ENCODE data around the gene SIRT5. TPM values are rescaled to one million over a fixed set of nuclear protein-coding genes. Genes with fewer than 3 reads are reported as not detected.
A peak's percentile ranks its signal among the peaks of the same experiment; 100 is the strongest.

Gene SIRT5
- total and polyA plus RNA-seq, 7 experiments from 2014 or later, result 8.8 to 25.7 (median 14.6) TPM

GRCh38 chr6:13600036-13600435 is 25.6 kb downstream of the SIRT5 start:
- ATAC-seq, result no peak
- DNase-seq, result no peak
- Mint-ChIP-seq H3K4me1 (peaks cover 0 to 3% (median 0%) of the 10 kb centered on the region in 7 donors), H3K27me3 (no peaks in the 10 kb centered on the region), H3K27ac (no peak overlapping the region), H3K9me3 (no peaks in the 10 kb centered on the region), H3K36me3 (peaks cover 7 to 49% (median 26%) of the 10 kb centered on the region in 5 donors), H3K4me3 (no peak overlapping the region)
- peaks cover 4 to 54% (median 6%) of the 10 kb centered on the region in 3 experiments for H3K36me3 ChIP-seq (ENCODE audit: control insufficient read depth in 2 of 3, insufficient read depth in 3 of 3, low read length in 3 of 3)
- ChIA-PET POLR2A (interaction anchor here (1.5 kb wide), 1 partner anchor 15 kb away, joined by 5 read pairs; the partner anchor contains the start of gene NOL7), CTCF (no interaction called here)
- no peak overlapping the region for H3K4me3 ChIP-seq (ENCODE audit: low read length)
- no peaks in the 10 kb centered on the region for H3K4me1 ChIP-seq (ENCODE audit: control insufficient read depth in 2 of 2, insufficient read depth in 2 of 2, low read length in 2 of 2)
- intact Hi-C loops (cut with micrococcal nuclease), result no loop called here
- no peaks in the 10 kb centered on the region for H3K9me3 ChIP-seq (ENCODE audit: control insufficient read depth in 2 of 3, low read length in 3 of 3)
- H3K27me3 ChIP-seq (ENCODE audit: control insufficient read depth in 2 of 2, insufficient read depth in 2 of 2, low read length in 2 of 2), result no peaks in the 10 kb centered on the region
- no peak overlapping the region for H3K27ac ChIP-seq (ENCODE audit: low read depth, low read length)

DNA sequence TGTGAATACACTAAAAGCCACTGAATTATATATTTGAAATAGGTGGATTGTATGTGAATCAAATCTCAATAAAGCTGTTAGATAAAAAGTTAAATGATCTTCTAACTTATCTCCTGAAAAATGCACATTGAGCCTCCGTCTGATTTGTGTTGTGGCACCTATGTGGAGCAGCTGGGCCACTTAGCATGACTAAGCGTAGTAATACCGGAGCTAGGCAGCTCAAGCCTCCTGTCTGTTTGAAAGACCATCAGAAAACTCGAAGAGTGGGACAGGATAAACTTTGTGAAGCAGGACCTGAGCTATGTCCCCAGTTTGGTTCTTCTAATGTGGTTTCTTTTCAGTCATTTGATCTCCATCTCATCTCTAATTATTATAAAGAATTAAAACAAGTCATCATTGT is 29.7 kb downstream of the SIRT5 start:
- ATAC-seq (no peak), DNase-seq (no peak)
- Mint-ChIP-seq H3K9me3 (no peaks in the 10 kb centered on the region), H3K27ac (no peak overlapping the region), H3K4me3 (no peak overlapping the region), H3K27me3 (no peaks in the 10 kb centered on the region), H3K36me3 (peaks cover 0 to 39% (median 24%) of the 10 kb centered on the region in 5 donors), H3K4me1 (peaks cover 0 to 3% (median 0%) of the 10 kb centered on the region in 7 donors)
- intact Hi-C loops (cut with micrococcal nuclease), result no loop called here
- no peaks in the 10 kb centered on the region for H3K27me3 ChIP-seq (ENCODE audit: control insufficient read depth in 2 of 2, insufficient read depth in 2 of 2, low read length in 2 of 2)
- H3K36me3 ChIP-seq (ENCODE audit: control insufficient read depth in 2 of 3, insufficient read depth in 3 of 3, low read length in 3 of 3), result peaks cover 0 to 28% (median 0%) of the 10 kb centered on the region in 3 experiments
- H3K9me3 ChIP-seq (ENCODE audit: control insufficient read depth in 2 of 3, low read length in 3 of 3), result no peaks in the 10 kb centered on the region
- H3K27ac ChIP-seq (ENCODE audit: low read depth, low read length), result no peak overlapping the region
- H3K4me3 ChIP-seq (ENCODE audit: low read length), result no peak overlapping the region
- POLR2A ChIA-PET, result interaction anchor here (0.8 kb wide), 1 partner anchor 162 kb away, joined by 3 read pairs; no protein-coding TSS in a partner anchor
- H3K4me1 ChIP-seq (ENCODE audit: control insufficient read depth in 2 of 2, insufficient read depth in 2 of 2, low read length in 2 of 2), result no peaks in the 10 kb centered on the region
- CTCF ChIA-PET, result interaction anchor here (1.3 kb wide), 1 partner anchor 11 kb away, joined by 4 read pairs; the partner anchor contains the start of gene NOL7

DNA sequence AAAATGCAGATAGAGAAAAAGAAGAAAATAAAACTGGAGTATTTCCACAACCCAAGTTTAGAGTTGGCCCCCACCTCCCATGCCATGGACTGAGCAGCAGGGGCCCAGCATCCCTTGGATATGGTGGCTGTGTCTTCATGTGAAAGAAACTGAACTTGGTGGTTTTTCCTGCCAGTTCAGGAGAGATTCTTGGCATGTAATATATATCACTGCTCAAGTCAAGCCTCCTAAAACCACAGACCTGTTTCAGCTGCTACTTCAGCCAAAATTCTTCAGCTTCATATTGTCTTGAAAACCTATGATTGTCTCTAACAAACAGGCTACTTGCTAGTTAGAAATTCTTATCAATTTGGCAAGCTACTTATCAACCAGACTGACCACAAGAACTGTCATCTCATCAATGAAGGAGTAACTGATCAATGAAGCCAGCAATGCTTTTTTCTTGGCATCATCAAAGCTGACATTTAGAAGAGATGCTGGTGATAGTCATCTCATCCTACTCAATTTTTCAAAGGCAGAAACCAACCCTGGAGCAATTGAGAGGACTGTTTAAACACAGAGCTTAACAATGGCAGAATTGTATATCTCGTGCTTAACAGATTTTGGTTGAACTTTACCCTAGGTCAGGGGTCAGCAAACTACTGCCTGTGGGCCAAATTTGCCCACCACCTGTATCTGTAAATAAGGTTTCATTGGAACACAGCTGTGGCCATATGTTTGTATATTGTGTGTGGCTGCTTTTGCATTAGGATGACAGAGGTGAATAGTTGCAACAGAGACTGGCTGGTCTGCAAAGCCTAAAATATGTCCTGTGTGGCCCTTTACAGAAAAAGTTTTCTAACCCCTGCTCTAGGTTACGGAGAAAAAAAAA is 30.4 kb downstream of the SIRT5 start:
- no peak overlapping the region for H3K27ac Mint-ChIP-seq
- no peak overlapping the region for H3K27ac ChIP-seq (ENCODE audit: low read depth, low read length)
- H3K4me3 ChIP-seq (ENCODE audit: low read length), result no peak overlapping the region
- H3K36me3 Mint-ChIP-seq, result peaks cover 0 to 35% (median 21%) of the 10 kb centered on the region in 5 donors
- peaks cover 0 to 3% (median 0%) of the 10 kb centered on the region in 7 donors for H3K4me1 Mint-ChIP-seq
- DNase-seq (no peak), ATAC-seq (no peak)
- H3K4me3 Mint-ChIP-seq, result no peak overlapping the region
- H3K4me1 ChIP-seq (ENCODE audit: control insufficient read depth in 2 of 2, insufficient read depth in 2 of 2, low read length in 2 of 2), result no peaks in the 10 kb centered on the region
- H3K27me3 ChIP-seq (ENCODE audit: control insufficient read depth in 2 of 2, insufficient read depth in 2 of 2, low read length in 2 of 2), result no peaks in the 10 kb centered on the region
- ChIA-PET CTCF (interaction anchor here (1.3 kb wide), 1 partner anchor 11 kb away, joined by 4 read pairs; the partner anchor contains the start of gene NOL7), POLR2A (interaction anchor here (0.6 to 2.3 kb wide), 4 partner anchors 10 to 948 kb away, joined by 3 to 12 read pairs (median 3); partner anchors contain the start of gene NOL7)
- intact Hi-C loops (cut with micrococcal nuclease), result no loop called here
- no peaks in the 10 kb centered on the region for H3K9me3 Mint-ChIP-seq
- H3K9me3 ChIP-seq (ENCODE audit: control insufficient read depth in 2 of 3, low read length in 3 of 3), result no peaks in the 10 kb centered on the region
- H3K36me3 ChIP-seq (ENCODE audit: control insufficient read depth in 2 of 3, insufficient read depth in 3 of 3, low read length in 3 of 3), result peaks cover 0 to 28% (median 0%) of the 10 kb centered on the region in 3 experiments
- H3K27me3 Mint-ChIP-seq, result no peaks in the 10 kb centered on the region

DNA sequence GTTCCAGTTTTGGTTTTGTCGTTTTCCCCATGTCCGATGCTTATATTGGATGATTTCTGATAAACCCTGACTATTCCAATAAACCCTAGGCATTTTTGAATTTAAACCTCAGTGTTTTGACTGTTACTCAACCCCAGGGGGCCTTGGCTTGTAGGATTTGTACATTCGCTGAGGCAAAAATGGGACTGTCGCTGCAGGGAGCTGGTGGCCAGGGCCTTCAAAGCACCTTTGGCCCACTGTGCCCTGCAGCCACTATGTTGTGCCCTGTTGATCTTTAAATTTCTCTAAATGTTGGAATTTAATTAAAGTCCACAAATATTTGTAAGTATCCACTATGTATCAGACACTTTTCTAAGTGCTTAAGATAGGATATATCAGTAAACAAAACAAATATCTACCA is 31.2 kb downstream of the SIRT5 start:
- no peaks in the 10 kb centered on the region for H3K27me3 Mint-ChIP-seq
- peak overlapping the region in 2 of 9 donors; percentile 44 to 67 for H3K27ac Mint-ChIP-seq
- no peak for DNase-seq
- ChIA-PET CTCF (no interaction called here), POLR2A (interaction anchor here (0.6 to 2.3 kb wide), 3 partner anchors 9 to 949 kb away, joined by 3 to 12 read pairs (median 3); partner anchors contain the start of gene NOL7)
- H3K36me3 ChIP-seq (ENCODE audit: control insufficient read depth in 2 of 3, insufficient read depth in 3 of 3, low read length in 3 of 3), result peaks cover 0 to 26% (median 0%) of the 10 kb centered on the region in 3 experiments
- no peaks in the 10 kb centered on the region for H3K4me1 ChIP-seq (ENCODE audit: control insufficient read depth in 2 of 2, insufficient read depth in 2 of 2, low read length in 2 of 2)
- intact Hi-C loops (cut with micrococcal nuclease), result no loop called here
- H3K9me3 Mint-ChIP-seq, result no peaks in the 10 kb centered on the region
- H3K36me3 Mint-ChIP-seq, result peaks cover 0 to 29% (median 19%) of the 10 kb centered on the region in 5 donors
- H3K27ac ChIP-seq (ENCODE audit: low read depth, low read length), result no peak overlapping the region
- no peak overlapping the region for H3K4me3 ChIP-seq (ENCODE audit: low read length)
- H3K4me3 Mint-ChIP-seq, result no peak overlapping the region
- ATAC-seq, result no peak
- no peaks in the 10 kb centered on the region for H3K27me3 ChIP-seq (ENCODE audit: control insufficient read depth in 2 of 2, insufficient read depth in 2 of 2, low read length in 2 of 2)
- no peaks in the 10 kb centered on the region for H3K9me3 ChIP-seq (ENCODE audit: control insufficient read depth in 2 of 3, low read length in 3 of 3)
- peaks cover 0 to 5% (median 0%) of the 10 kb centered on the region in 7 donors for H3K4me1 Mint-ChIP-seq

GRCh38 chr6:13611715-13612114 is 37.3 kb downstream of the SIRT5 start:
- no peaks in the 10 kb centered on the region for H3K9me3 ChIP-seq (ENCODE audit: control insufficient read depth in 2 of 3, low read length in 3 of 3)
- ATAC-seq (no peak), DNase-seq (no peak)
- Mint-ChIP-seq H3K9me3 (peaks cover 0 to 4% (median 0%) of the 10 kb centered on the region in 11 donors), H3K4me3 (peak overlapping the region in 1 of 10 donors; percentile 64), H3K27me3 (peaks cover 0 to 2% (median 0%) of the 10 kb centered on the region in 5 donors), H3K36me3 (peaks cover 0 to 6% (median 4%) of the 10 kb centered on the region in 5 donors), H3K27ac (peak overlapping the region in 7 of 9 donors; percentile 14 to 61 (median 44)), H3K4me1 (peaks cover 15 to 40% (median 33%) of the 10 kb centered on the region in 7 donors)
- H3K4me1 ChIP-seq (ENCODE audit: control insufficient read depth in 2 of 2, insufficient read depth in 2 of 2, low read length in 2 of 2), result peaks cover 8 to 16% of the 10 kb centered on the region in 2 donors
- H3K36me3 ChIP-seq (ENCODE audit: control insufficient read depth in 2 of 3, insufficient read depth in 3 of 3, low read length in 3 of 3), result peaks cover 0 to 7% (median 3%) of the 10 kb centered on the region in 3 experiments
- H3K4me3 ChIP-seq (ENCODE audit: low read length), result no peak overlapping the region
- peak overlapping the region; percentile 22 for H3K27ac ChIP-seq (ENCODE audit: low read depth, low read length)
- no peaks in the 10 kb centered on the region for H3K27me3 ChIP-seq (ENCODE audit: control insufficient read depth in 2 of 2, insufficient read depth in 2 of 2, low read length in 2 of 2)
- intact Hi-C loops (cut with micrococcal nuclease), result loop anchor here in 1 of 2 donors (10.0 kb wide), 1 partner anchor 127 kb away; the partner anchor contains the start of gene GFOD1
- CTCF ChIA-PET, result interaction anchor here (0.6 kb wide), 2 partner anchors 24 to 178 kb away, joined by 4 to 7 read pairs; no protein-coding TSS in a partner anchor
- POLR2A ChIA-PET, result interaction anchor here (0.6 to 1.0 kb wide), 2 partner anchors 8 to 122 kb away, joined by 3 to 4 read pairs; no protein-coding TSS in a partner anchor

DNA sequence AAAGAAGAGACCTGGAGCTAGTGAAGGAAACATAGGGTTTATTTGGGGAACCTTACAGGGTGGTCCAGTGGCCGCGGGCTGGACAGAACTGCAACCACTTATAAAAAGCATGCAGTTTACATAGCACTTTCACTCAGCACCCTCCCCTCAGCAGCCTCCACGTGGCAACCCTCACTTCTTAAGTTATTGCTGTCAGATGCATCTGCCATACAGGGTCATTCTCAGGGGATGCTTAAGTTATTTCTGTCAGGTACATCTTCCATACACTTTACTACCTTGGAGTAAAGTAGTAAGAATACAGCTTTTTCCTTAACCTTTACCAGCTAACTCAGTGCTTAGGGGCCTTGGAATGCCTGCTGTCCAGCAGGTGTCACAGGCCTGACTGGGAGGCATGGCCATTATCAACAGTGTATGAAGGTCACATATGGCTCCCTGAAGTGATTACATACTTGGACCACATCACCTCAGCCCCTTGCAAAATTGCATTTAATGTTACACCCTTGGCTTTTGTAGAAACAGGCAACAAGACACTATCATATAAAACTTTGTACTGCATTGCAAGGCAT is 38.7 kb downstream of the SIRT5 start:
- no peak for ATAC-seq
- Mint-ChIP-seq H3K27me3 (peaks cover 0 to 2% (median 0%) of the 10 kb centered on the region in 5 donors), H3K36me3 (peaks cover 6 to 12% (median 11%) of the 10 kb centered on the region in 5 donors), H3K4me1 (peaks cover 25 to 50% (median 43%) of the 10 kb centered on the region in 7 donors), H3K27ac (peak overlapping the region in 2 of 9 donors; percentile 85 to 93), H3K4me3 (peak overlapping the region in 8 of 10 donors; percentile 9 to 98 (median 60)), H3K9me3 (peaks cover 0 to 4% (median 0%) of the 10 kb centered on the region in 11 donors)
- no peaks in the 10 kb centered on the region for H3K27me3 ChIP-seq (ENCODE audit: control insufficient read depth in 2 of 2, insufficient read depth in 2 of 2, low read length in 2 of 2)
- peaks cover 9 to 19% (median 12%) of the 10 kb centered on the region in 3 experiments for H3K36me3 ChIP-seq (ENCODE audit: control insufficient read depth in 2 of 3, insufficient read depth in 3 of 3, low read length in 3 of 3)
- POLR2A ChIA-PET, result interaction anchor here (1.0 to 5.3 kb wide), 4 partner anchors 39 to 121 kb away, joined by 3 to 101 read pairs (median 41); partner anchors contain the start of genes RANBP9 and SIRT5
- H3K4me1 ChIP-seq (ENCODE audit: control insufficient read depth in 2 of 2, insufficient read depth in 2 of 2, low read length in 2 of 2), result peaks cover 8 to 26% of the 10 kb centered on the region in 2 donors
- no peaks in the 10 kb centered on the region for H3K9me3 ChIP-seq (ENCODE audit: control insufficient read depth in 2 of 3, low read length in 3 of 3)
- no peak overlapping the region for H3K27ac ChIP-seq (ENCODE audit: low read depth, low read length)
- DNase-seq, result no peak
- intact Hi-C loops (cut with micrococcal nuclease), result loop anchor here in 1 of 2 donors (10.0 kb wide), 1 partner anchor 128 kb away; the partner anchor contains the start of gene GFOD1
- no peak overlapping the region for H3K4me3 ChIP-seq (ENCODE audit: low read length)
- CTCF ChIA-PET, result interaction anchor here (4.5 kb wide), 1 partner anchor 38 kb away, joined by 26 read pairs; the partner anchor contains the start of gene SIRT5
